Gastroesophageal sphincter (tissue), 4 donors: ENCODE results near the gene NLK. TPM values are rescaled to one million over a fixed set of nuclear protein-coding genes. Genes with fewer than 3 reads are reported as not detected.

Experiments used
- ATAC-seq: fragments of 150-250 bp; one replicate; pipeline ENCODE4 v1.9.1; 2016; ENCODE audit warnings: mild to moderate bottlenecking, moderate library complexity
- H3K27ac ChIP-seq, 4 donors: fragments of 200-600 bp; sonication (generic) in 3 of 4; 1 replicate in 3 of 4; 2 replicates in 1 of 4; pipeline ENCODE4 v1.5.1; 2016 to 2019
- H3K27me3 ChIP-seq: fragments of 200-600 bp; sonication (generic); one replicate; pipeline ENCODE4 v1.5.1; 2019
- H3K36me3 ChIP-seq, 2 donors: fragments of 200-600 bp; sonication (generic); one replicate each; pipeline ENCODE4 v1.5.1; 2019; ENCODE audit warnings: control low read depth in 1 of 2
- H3K4me1 ChIP-seq, 3 donors: fragments of 200-600 bp; sonication (generic); 1 replicate in 2 of 3; 2 replicates in 1 of 3; pipeline ENCODE4 v1.5.1; 2016 to 2019; ENCODE audit warnings: control low read depth in 2 of 3
- H3K4me3 ChIP-seq, 2 donors: fragments of 200-600 bp; sonication (generic); one replicate each; pipeline ENCODE4 v1.5.1; 2019; ENCODE audit warnings: mild to moderate bottlenecking in 1 of 2, moderate library complexity in 1 of 2
- H3K9me3 ChIP-seq, 3 donors: fragments of 200-600 bp; sonication (generic); one replicate each; pipeline ENCODE4 v1.5.1; 2017 to 2019; ENCODE audit warnings: control low read depth in 2 of 3
- CTCF ChIP-seq, 4 experiments: fragments of 200-600 bp in 2 of 4; fragments of 450-650 bp in 2 of 4; sonication (generic) in 1 of 4; IDR thresholded peaks; one replicate each; pipeline ENCODE4 v1.5.1; 2017 to 2019; ENCODE audit warnings: antibody characterized with exemption in 4 of 4, mild to moderate bottlenecking in 2 of 4, moderate library complexity in 2 of 4
- EP300 ChIP-seq: sonication (generic); formaldehyde crosslinking; IDR thresholded peaks from one replicate; pipeline ENCODE4 v1.6.1; 2017; ENCODE audit warnings: antibody characterized with exemption, mild to moderate bottlenecking
- POLR2A ChIP-seq, 2 donors: fragments of 450-650 bp; IDR thresholded peaks; one replicate each; pipeline ENCODE4 v1.6.1; 2017; ENCODE audit warnings: antibody characterized with exemption in 2 of 2, mild to moderate bottlenecking in 2 of 2, moderate library complexity in 1 of 2
- POLR2AphosphoS5 ChIP-seq: sonication (generic); formaldehyde crosslinking; IDR thresholded peaks from one replicate; pipeline ENCODE4 v1.6.1; 2017; ENCODE audit warnings: antibody characterized with exemption
- WGBS, 2 donors: methylation state at CpG; one replicate each; pipeline ENCODE4 v1.1.5; 2018; ENCODE audit warnings: low coverage in 1 of 2; 5-methylcytosine and 5-hydroxymethylcytosine counted together
- total RNA-seq, 4 donors: library from RNA; depleted of rRNA; stranded (reverse); fragments of >200 nt; gene quantifications; one replicate each; pipeline ENCODE4 v1.1.0, GENCODE V29; 2016

Gene NLK
- total RNA-seq, 4 donors from 2014 or later, result 12.8 to 16.1 (median 13.8) TPM

- Histone ChIP-seq H3K9me3 (no peaks in the 10 kb centered on the region), H3K4me3 (no peak overlapping the region), H3K36me3 (peaks cover 0 to 26% of the 10 kb centered on the region in 2 donors), H3K27ac (no peak overlapping the region), H3K4me1 (no peaks in the 10 kb centered on the region), H3K27me3 (no peaks in the 10 kb centered on the region)
- no peak for TF ChIP-seq POLR2AphosphoS5
- no peak for TF ChIP-seq CTCF (IDR thresholded peaks at IDR 0.05)
- TF ChIP-seq EP300, result no peak
- no peak for TF ChIP-seq POLR2A (IDR thresholded peaks at IDR 0.05)
- 57 to 67% methylated on average over 1 of the region's 1 CpG for WGBS, 2 donors
- no peak for ATAC-seq
These were observed 97.3 kb downstream of the NLK start for GRCh38 chr17:28139822-28140221.

GRCh38 chr17:28141313-28141712 is 98.8 kb downstream of the NLK start:
- H3K27ac ChIP-seq, result no peak overlapping the region
- H3K36me3 ChIP-seq, result peaks cover 0 to 14% of the 10 kb centered on the region in 2 donors
- H3K4me1 ChIP-seq, result no peaks in the 10 kb centered on the region
- no peaks in the 10 kb centered on the region for H3K9me3 ChIP-seq
- no peaks in the 10 kb centered on the region for H3K27me3 ChIP-seq
- no peak for ATAC-seq
- 83 to 87% methylated on average over 3 of the region's 3 CpGs for WGBS, 2 donors
- TF ChIP-seq EP300, result no peak
- TF ChIP-seq CTCF (IDR thresholded peaks at IDR 0.05), result no peak
- TF ChIP-seq POLR2AphosphoS5, result no peak
- no peak for TF ChIP-seq POLR2A (IDR thresholded peaks at IDR 0.05)
- H3K4me3 ChIP-seq, result no peak overlapping the region

- H3K4me1 ChIP-seq, result no peaks in the 10 kb centered on the region
- peaks cover 0 to 11% of the 10 kb centered on the region in 2 donors for H3K36me3 ChIP-seq
- no peaks in the 10 kb centered on the region for H3K9me3 ChIP-seq
- no peak overlapping the region for H3K27ac ChIP-seq
- no peak for TF ChIP-seq POLR2AphosphoS5
- TF ChIP-seq POLR2A (IDR thresholded peaks at IDR 0.05), result no peak
- no peak for TF ChIP-seq EP300
- no peak for TF ChIP-seq CTCF (IDR thresholded peaks at IDR 0.05)
- ATAC-seq, result no peak
- WGBS, 2 donors, result 67 to 71% methylated on average over 1 of the region's 1 CpG
- H3K4me3 ChIP-seq, result no peak overlapping the region
- no peaks in the 10 kb centered on the region for H3K27me3 ChIP-seq
These were observed 99.3 kb downstream of the NLK start for GRCh38 chr17:28141773-28142172.

GRCh38 chr17:28142305-28142704 is 99.8 kb downstream of the NLK start:
- TF ChIP-seq POLR2AphosphoS5 (no peak), EP300 (no peak), CTCF (IDR thresholded peaks at IDR 0.05) (no peak), POLR2A (IDR thresholded peaks at IDR 0.05) (no peak)
- Histone ChIP-seq H3K36me3 (peaks cover 0 to 11% of the 10 kb centered on the region in 2 donors), H3K4me1 (no peaks in the 10 kb centered on the region), H3K9me3 (no peaks in the 10 kb centered on the region), H3K27me3 (no peaks in the 10 kb centered on the region), H3K4me3 (no peak overlapping the region), H3K27ac (no peak overlapping the region)
- ATAC-seq, result no peak
- WGBS, 2 donors, result 69% methylated on average over 5 of the region's 5 CpGs

DNA sequence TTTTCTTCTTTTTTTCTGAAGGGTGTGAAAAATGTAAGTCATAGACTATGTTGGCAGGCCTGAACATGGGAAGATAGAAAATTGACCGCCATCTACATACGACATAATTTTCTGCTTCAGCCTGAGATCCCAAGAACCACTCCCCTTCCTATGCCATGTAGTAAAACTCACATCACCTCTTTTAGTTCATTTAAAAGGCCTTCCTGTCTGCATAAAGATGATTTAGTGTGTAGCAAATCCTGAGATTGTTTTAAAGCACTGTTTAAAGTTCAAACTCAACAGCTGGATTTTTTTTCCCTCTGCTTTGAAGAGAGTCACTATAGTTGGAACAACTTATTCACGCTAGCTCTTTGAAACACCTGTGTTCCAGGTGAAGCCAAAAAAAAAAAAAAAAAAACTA is 101.5 kb downstream of the NLK start:
- no peak overlapping the region for H3K27ac ChIP-seq
- H3K4me3 ChIP-seq, result no peak overlapping the region
- H3K9me3 ChIP-seq, result no peaks in the 10 kb centered on the region
- H3K27me3 ChIP-seq, result no peaks in the 10 kb centered on the region
- TF ChIP-seq POLR2AphosphoS5, result no peak
- no peak for TF ChIP-seq CTCF (IDR thresholded peaks at IDR 0.05)
- TF ChIP-seq POLR2A (IDR thresholded peaks at IDR 0.05), result no peak
- TF ChIP-seq EP300, result no peak
- no peaks in the 10 kb centered on the region for H3K4me1 ChIP-seq
- peaks cover 0 to 5% of the 10 kb centered on the region in 2 donors for H3K36me3 ChIP-seq
- WGBS, 2 donors, result 82 to 84% methylated on average over 3 of the region's 3 CpGs
- ATAC-seq, result no peak
